ENCODE results near the gene AMZ1. TPM values are rescaled to one million over a fixed set of nuclear protein-coding genes. Genes with fewer than 3 reads are reported as not detected.
A peak's percentile ranks its signal among the peaks of the same experiment; 100 is the strongest.
"Not testable (repeated sequence)": the region's sequence is repeated elsewhere in the genome, so short reads cannot be mapped to it uniquely, and the experiment has no call there.

Gene AMZ1
- total and polyA plus RNA-seq, 9 donors: 0.15 to 2.6 (median 0.65) TPM; not detected in 1

DNA sequence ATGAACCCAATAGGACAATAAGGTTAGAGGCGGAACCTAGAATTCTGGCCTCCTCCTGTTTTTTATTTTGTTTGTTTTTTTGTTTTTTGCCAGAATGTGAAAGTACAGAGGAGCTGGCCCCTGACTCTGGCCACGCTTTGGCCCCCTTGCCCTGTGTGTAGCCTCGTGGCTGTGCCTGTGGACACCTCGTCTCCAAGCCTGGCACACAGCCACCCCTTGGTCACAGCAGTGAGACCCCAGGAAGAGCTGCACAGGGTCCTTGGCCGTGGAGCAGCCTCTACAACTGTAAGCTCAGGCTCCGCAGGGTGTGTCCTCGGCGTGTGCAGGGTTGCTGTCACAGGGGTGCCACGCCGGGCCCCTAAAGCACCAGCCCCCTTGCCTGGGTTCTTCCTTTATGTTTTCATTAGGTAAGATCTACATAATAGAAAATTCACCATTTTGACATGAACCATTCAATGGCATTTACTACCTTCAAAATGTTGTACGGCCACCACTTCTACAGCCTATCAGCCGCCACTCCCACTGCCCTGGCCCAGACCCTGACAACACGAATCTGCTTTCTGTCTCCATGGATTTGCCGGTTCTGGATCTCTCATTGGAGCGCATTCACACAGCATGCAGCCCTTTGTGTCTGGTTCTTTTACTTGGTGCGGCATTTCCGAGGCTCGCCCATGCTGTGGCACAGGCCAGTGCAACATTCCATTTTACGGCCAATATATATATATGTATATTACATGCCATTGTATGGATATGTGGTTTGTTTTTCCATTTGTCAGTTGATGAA is 51.0 kb downstream of the AMZ1 start:
- Histone ChIP-seq H3K36me3 (no peaks in the 10 kb centered on the region), H3K9me3 (no peaks in the 10 kb centered on the region), H3K27me3 (no peaks in the 10 kb centered on the region), H3K27ac (no peak overlapping the region), H3K4me1 (ENCODE audit: insufficient read depth) (peaks cover 8% of the 10 kb centered on the region), H3K4me3 (no peak overlapping the region)
- peak in 3 of 5 donors; percentile 33 to 44 (median 35) for DNase-seq
- intact Hi-C loops (cut with DNase I): no loop called here
- 92 to 96% (median 93%) methylated on average over 19 of the region's 19 CpGs for WGBS, 3 donors
- TF ChIP-seq POLR2A (IDR thresholded peaks at IDR 0.05) (no peak), EP300 (IDR thresholded peaks at IDR 0.05) (no peak)
- TF ChIP-seq, protein P1, sequence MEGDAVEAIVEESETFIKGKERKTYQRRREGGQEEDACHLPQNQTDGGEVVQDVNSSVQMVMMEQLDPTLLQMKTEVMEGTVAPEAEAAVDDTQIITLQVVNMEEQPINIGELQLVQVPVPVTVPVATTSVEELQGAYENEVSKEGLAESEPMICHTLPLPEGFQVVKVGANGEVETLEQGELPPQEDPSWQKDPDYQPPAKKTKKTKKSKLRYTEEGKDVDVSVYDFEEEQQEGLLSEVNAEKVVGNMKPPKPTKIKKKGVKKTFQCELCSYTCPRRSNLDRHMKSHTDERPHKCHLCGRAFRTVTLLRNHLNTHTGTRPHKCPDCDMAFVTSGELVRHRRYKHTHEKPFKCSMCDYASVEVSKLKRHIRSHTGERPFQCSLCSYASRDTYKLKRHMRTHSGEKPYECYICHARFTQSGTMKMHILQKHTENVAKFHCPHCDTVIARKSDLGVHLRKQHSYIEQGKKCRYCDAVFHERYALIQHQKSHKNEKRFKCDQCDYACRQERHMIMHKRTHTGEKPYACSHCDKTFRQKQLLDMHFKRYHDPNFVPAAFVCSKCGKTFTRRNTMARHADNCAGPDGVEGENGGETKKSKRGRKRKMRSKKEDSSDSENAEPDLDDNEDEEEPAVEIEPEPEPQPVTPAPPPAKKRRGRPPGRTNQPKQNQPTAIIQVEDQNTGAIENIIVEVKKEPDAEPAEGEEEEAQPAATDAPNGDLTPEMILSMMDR (IDR thresholded peaks at IDR 0.05): no peak

DNA sequence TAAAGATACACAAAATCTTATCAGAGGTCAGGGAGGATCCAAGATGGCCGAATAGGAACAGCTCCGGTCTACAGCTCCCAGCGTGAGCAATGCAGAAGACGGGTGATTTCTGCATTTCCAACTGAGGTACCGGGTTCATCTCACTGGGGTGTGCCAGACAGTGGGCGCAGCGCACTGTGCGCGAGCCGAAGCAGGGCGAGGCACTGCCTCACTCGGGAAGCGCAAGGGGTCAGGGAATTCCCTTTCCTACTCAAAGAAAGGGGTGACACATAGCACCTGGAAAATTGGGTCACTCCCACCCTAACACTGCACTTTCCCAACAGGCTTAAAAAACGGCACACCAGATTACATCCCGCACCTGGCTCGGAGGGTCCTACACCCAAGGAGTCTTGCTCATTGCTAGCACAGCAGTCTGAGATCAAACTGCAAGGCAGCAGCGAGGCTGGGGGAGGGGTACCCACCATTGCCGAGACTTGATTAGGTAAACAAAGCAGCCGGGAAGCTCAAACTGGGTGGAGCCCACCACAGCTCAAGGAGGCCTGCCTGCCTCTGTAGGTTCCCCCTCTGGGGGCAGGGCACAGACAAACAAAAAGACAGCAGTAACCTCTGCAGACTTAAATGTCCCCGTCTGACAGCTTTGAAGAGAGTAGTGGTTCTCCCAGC is 55.7 kb downstream of the AMZ1 start:
- H3K4me1 ChIP-seq (ENCODE audit: insufficient read depth); DNase-seq; H3K4me3 ChIP-seq; H3K27ac ChIP-seq; H3K36me3 ChIP-seq; H3K9me3 ChIP-seq; H3K27me3 ChIP-seq; intact Hi-C loops (cut with DNase I): not testable (repeated sequence)
- 89 to 94% (median 93%) methylated on average over 20 of the region's 20 CpGs for WGBS, 3 donors

DNA sequence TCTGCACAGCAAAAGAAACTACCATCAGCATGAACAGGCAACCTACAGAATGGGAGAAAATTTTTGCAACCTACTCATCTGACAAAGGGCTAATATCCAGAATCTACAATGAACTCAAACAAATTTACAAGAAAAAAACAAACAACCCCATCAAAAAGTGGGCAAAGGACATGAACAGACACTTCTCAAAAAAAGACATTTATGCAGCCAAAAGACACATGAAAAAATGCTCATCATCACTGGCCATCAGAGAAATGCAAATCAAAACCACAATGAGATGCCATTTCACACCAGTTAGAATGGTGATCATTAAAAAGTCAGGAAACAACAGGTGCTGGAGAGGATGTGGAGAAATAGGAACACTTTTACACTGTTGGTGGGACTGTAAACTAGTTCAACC is 60.7 kb downstream of the AMZ1 start:
- H3K27me3 ChIP-seq; H3K4me3 ChIP-seq; H3K36me3 ChIP-seq; H3K4me1 ChIP-seq (ENCODE audit: insufficient read depth); intact Hi-C loops (cut with DNase I); H3K9me3 ChIP-seq; DNase-seq; H3K27ac ChIP-seq: not testable (repeated sequence)

DNA sequence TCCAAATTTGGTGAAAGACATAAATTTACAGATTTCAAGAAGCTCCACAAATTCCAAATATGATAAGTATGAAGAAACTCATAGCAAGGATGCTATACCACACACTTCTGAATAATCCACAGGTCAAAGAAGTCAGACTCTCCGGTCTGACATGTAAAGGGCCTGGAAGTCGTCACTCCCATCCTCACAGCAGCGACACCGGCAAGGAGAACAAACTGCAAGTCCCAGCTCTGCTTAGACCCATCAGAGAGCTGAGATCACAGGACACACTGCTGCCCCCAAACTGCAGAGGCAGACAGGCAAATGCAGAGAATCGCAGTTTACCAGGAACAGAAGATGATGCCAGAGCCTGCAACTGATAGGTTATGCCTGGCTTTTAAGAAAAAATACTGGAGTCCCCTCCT is 62.0 kb downstream of the AMZ1 start:
- 79 to 96% (median 86%) methylated on average over 5 of the region's 5 CpGs for WGBS, 3 donors
- Histone ChIP-seq H3K4me1 (ENCODE audit: insufficient read depth) (peaks cover 9% of the 10 kb centered on the region), H3K4me3 (no peak overlapping the region), H3K27ac (peak overlapping the region in 1 of 2 donors; percentile 6), H3K27me3 (no peaks in the 10 kb centered on the region), H3K9me3 (no peaks in the 10 kb centered on the region), H3K36me3 (no peaks in the 10 kb centered on the region)
- no peak for TF ChIP-seq POLR2A (IDR thresholded peaks at IDR 0.05)
- no peak for TF ChIP-seq EP300 (IDR thresholded peaks at IDR 0.05)
- TF ChIP-seq, protein P1 (IDR thresholded peaks at IDR 0.05): no peak
- DNase-seq: no peak
- intact Hi-C loops (cut with DNase I): loop anchor here in 1 of 4 donors (10.0 kb wide), 1 partner anchor 95 kb away; the partner anchor contains the start of gene GNA12

DNA sequence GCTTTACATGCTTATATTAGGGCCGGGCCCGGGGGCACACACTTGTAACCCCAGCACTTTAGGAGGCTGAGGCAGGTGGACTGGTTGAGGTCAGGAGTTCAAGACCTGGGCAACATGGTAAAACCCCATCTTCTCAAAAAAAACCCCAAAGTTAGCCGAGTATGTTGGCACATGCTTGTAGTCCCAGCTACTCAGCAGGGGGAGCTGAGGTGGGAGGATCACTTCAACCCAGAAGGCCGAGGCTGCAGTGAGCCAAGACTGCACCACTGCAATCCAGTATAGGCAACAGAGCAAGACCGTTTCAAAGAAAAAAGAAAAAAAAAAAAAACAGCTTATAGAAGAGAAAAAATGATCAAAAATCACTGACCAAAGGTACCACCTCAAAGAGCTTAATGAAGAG is 63.1 kb downstream of the AMZ1 start:
- no peaks in the 10 kb centered on the region for H3K27me3 ChIP-seq
- peak in 1 of 5 donors; percentile 43 for DNase-seq
- peak overlapping the region in 1 of 2 donors; percentile 29 for H3K27ac ChIP-seq
- H3K36me3 ChIP-seq: no peaks in the 10 kb centered on the region
- peaks cover 9% of the 10 kb centered on the region for H3K4me1 ChIP-seq (ENCODE audit: insufficient read depth)
- 45 to 50% (median 49%) methylated on average over 5 of the region's 5 CpGs for WGBS, 3 donors
- no peaks in the 10 kb centered on the region for H3K9me3 ChIP-seq
- intact Hi-C loops (cut with DNase I): loop anchor here in 1 of 4 donors (10.0 kb wide), 1 partner anchor 94 kb away; the partner anchor contains the start of gene GNA12
- no peak overlapping the region for H3K4me3 ChIP-seq
- TF ChIP-seq EP300 (IDR thresholded peaks at IDR 0.05) (no peak), POLR2A (IDR thresholded peaks at IDR 0.05) (no peak)
- TF ChIP-seq, protein P1 (IDR thresholded peaks at IDR 0.05): no peak

Measured in ovary (tissue), 9 donors.